ENCODE results near the gene MIPOL1.

- TF ChIP-seq CTCF (conservative IDR thresholded peaks at IDR 0.05; ENCODE audit: low read length) (no peak), EZH2phosphoT487 (IDR thresholded peaks at IDR 0.05; ENCODE audit: borderline replicate concordance) (no peak)
Observed at GRCh38 chr14:37587131-37587803, 389.5 kb downstream of the MIPOL1 start.
